HG03066 (cell line): ENCODE results near the gene PCLO.

ENCODE experiments used
- ATAC-seq: cut with Tn5 transposase; IDR thresholded peaks from one replicate; pipeline ENCODE4 v1.9.1; 2021; ENCODE audit warnings: low read depth; ENCODE audit not compliant: unreplicated experiment

PCLO gene

DNA sequence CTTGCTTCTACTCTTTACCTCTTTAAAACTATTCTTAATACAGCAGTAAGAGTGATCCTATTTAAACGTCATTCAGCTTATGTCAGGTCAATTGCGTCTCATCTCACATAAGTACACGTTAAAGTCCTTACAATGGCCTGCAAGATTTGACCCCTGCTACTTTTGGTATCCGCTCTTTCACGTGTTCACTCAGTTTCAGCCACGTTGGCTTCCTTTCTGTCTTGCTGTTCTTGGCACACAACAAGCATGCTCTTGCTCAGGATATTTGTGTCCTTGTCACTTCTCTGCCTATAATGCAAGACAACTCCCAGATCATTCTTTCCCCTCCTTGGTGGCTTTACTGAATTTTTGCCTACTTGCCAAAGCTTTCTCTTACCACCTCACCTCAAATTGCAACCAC lies 296.8 kb downstream of the PCLO start:
- ATAC-seq, result no peak

DNA sequence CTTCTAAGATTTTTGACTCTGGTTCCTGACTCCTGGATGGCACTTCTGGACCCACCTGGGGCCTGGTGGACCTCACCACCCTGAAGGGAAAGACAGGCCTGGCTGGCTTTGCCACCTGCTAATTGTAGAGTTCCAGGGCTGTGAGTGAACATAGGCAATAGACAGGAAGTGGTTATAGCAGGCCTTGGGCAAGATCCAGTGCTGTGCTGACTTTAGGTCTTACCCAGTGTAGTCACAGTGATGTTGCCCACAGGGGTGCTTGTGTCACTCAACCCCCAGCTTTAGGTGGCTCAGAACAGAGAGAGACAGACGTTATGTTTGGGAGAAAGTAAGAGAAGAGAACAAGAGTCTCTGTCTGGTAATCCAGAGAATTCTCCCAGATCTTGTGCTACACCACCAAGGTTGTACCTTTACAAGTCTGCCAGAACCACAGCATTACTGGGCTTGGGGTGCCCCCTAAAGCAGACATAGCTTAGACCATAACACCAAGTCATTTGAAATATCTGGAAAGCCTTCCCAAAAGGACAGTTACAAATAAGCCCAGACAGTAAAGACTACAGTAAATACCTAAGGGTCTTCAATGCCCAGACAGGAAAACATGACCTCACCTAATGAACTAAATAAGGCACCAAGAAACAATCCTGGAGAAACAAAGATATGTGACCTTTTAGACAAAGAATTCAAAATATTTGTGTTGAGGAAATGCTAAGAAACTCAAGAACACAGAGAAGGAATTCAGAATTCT lies 303.4 kb downstream of the PCLO start:
- ATAC-seq, result no peak

DNA sequence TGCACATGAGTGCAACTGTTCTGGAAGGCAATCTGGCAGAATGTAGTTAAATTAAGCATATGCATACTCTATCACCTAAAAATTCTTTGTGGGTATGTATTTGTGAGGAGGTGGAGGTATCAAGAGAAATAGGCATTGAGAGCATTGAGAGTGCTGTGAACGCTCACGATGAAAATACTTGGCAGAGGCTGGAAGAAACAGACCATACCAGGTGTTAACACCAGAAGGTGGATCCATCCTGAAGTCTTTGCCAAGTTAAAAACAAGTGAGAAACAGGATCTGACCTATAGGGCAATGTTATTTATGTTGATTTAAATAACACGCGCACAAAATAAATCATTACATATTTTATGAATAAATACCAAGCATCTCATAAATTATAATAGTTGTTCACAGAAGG lies 311.6 kb downstream of the PCLO start:
- ATAC-seq, result no peak

DNA sequence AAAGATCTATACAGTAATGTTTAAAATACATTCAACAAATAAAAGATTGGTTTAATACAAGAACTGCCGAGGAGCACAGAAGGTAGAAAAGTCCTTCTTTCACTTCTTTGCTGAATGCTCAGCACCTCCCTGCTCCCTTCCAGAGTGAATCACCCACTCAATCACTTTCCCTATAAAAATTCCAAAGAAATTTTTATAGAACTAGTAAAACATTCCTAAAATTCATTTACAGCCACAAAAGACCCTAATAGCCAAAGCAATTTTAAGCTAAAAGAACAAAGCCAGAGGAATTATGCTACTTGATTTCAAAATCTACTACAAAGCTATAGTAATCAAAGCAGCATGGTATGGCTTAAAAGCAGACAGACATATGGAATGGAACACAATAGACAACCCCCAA lies 320.9 kb downstream of the PCLO start:
- ATAC-seq, result no peak

DNA sequence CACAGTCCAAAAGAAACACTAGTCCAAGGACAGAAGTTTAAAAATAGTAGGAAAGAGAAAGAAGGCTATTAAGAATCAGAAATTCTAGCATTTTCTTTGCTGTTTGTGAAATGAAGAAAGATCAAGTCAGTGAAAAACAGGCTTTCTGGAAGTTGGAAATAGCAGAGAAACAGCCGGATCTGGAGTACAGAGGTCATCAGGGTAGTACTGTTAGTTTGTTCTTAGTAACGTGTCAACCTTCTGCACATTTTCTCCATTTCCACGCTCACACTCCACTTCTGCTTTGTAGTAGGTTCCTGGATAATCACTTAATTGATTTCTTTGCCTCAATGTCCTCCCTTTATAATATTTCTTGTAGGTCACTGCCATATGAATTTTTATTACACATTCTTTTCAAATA lies 322.6 kb downstream of the PCLO start:
- ATAC-seq, result no peak

DNA sequence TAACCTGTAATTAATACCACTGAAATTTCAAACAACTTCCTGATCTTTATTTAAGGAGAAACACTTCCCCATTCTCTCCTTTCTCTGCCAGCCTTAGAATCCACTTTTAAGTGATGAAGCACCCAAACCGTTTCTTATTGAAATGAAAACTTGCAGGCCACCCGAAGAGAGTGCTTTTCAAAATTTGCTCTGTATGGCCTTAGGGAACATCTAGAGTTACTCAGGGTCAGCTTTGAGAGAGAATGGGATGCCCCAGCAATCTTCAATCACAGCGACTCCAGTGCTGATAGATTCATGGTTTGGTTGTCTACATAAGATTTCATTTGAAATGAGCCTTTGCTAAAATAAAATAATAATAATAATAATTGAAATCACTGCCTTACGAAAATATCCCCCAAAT lies 323.1 kb downstream of the PCLO start:
- ATAC-seq, result no peak

DNA sequence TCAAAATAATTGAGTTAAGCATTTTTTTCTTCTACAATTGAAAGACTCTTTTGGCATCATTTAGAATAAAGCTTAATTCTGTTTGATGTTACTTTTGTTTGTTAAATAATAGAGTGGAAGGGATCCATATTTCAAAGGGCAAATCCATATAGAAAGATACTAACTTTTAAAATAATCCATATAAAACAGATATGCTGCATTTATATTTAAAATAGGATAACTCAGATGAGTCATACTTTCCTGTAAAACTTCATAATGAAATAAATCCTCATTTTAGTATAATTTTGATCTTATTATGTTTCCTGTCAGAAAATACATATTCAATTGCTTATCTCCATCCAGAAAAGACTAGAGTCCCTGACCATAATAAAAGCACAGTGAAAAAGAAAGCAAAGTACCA lies 323.6 kb downstream of the PCLO start:
- ATAC-seq, result no peak

DNA sequence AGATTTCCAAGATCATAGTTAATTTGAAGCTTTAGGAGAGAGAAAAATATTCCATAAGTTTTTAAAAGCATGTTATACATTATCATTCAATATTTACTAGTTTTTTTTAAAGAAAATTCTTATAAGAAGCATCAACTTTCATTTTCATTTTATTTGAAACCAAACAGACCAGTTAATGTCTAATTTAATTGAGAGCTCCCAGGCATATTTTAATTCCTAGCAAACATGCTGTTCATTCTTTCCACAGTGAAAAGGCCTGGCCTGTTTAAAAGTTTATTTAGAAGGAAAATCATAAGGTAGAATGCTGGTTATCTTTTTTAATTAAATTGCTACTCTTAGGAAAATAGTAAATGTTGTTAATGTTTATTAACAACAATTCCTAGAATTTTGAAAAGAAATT lies 324.4 kb downstream of the PCLO start:
- no peak for ATAC-seq

DNA sequence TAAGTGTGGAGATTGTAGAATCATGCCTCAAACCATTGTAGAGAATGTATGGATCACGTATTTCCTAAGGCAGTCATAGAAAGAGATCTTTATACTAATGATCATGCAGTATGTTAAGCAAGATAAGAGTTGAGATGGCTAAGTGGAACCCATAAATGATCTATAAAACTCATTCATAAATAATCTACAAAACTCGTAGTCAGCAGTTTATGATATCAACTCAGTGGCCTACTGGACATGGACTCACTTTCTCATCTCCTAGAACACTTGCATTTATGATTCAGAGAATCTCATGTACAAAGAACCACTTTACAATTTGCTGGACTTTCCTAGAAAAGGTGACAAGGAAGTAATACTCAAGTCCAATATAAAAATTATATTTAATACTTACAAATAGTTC lies 339.6 kb downstream of the PCLO start:
- no peak for ATAC-seq

DNA sequence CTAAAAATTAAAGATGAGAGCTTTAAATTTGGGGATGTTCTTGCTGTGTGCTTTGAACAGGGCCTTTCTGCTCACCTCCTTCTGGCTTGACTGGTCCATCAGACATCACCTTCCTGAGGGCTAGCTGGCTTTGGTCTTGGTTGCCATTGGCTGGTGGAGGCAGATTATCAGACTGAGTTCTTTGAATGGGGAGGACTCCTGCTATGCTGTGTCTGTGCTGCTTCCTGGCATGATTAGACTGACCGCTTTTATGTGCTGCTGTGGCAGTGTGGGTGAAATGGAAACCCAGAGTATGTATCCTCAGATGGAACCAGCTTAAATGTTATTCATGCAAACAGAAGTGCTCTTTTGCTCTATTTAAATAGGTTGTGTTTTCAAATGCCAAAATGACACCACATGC lies 341.6 kb downstream of the PCLO start:
- no peak for ATAC-seq

DNA sequence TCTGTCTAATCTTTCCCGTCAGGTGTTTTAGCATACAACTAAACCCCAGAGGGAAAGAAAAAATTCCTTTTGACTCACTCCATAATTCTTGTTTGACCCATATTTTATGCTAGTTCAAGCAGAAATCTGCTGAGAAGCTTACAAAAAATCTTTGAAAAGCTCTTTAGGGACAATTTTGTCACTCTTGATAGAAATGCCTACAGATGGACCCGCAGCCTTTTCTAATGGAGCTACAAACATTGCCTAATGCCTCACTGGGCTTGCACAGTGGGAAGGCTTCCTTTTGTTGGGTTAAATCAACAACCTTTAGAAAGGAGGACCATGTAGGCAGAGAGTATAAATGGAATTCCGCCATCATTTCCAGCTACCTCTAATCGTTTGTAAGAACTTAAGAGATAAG lies 344.5 kb downstream of the PCLO start:
- ATAC-seq, result no peak

DNA sequence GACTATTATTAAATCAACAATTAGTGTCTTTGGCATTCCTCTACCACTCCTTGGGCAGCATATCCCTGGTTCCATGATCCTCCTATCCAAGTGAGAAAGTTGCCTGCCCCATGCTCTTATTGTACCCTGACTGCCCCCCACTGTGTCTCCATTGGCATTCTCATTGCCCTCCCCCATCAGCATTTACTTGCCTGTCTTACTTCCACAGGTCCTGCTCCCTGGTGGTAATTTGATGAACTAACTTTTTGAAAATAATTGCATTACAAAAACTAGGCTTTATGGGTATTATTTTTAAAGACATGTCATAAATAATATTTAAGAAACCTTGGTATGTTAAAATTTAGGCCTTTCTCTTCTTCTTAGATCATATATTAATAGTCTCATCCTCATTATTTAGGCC lies 346.4 kb downstream of the PCLO start:
- ATAC-seq, result no peak

DNA sequence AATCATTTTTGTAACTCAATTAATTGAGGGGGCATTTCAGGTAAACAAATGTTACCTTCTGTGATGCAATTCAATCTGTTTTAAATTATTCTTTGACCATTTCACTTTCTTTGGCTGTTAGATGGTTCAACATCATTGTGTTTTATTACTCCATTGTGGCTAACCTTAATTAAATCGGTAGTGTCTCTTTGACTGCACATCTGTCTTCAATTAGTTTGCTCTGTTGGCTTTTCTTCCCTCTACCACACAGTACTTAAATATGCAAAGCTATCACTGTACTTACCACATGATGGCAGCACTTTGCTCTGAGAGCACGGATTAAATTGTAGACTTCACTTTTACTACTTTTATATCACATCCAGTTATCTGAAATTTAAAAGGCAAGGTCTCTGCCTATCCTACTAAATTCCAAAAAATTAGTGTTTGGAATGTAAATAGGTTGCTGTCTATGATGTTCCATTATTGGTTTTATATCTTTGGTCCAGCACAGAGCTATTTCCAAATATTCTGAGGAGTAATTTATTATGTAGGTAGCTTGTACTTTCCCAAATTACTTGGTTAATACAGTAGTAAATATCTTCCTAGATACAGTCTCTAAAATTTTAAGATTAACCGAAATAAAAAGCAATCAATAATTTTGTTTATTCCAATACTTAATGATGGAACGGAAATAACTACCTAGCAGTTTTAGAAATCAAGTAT lies 352.0 kb downstream of the PCLO start:
- ATAC-seq, result peak; percentile 83

DNA sequence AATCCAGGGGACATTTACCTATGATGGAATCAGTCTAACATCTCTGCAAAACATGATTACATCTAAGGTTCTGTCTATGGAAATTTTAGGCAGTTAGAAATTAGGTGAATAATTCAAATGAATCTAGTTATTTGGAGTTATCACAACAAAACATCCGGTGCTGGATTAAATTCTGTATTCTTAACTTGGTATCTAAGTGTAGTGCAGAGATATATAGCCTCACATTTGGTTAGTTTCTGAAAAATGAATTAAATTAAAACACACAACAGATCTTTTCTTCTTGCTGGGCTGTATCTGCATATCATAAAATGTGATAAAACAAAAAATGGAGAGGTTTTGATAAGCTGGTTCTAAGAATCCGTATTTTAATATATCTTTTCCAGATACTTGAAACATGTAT lies 354.1 kb downstream of the PCLO start:
- ATAC-seq, result no peak

DNA sequence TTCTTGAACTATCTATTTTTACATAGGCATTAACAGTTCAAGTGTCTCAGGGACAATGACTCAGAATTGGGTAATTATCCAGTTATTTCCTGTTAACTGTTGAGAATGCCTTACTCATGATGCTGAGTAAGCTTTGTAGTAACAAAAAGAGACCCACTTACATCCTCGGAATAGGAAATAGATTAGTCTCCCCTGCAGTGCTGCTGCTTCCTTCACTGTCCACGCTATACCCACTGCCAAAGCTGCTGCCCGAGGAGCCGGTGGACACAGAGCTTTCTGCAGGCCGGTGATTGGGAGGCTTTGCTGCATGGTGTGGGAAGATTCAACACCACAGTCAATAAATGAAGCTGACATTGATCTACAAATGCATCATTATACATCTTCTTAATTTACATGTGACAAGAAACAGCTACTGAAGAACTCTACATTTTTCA lies 357.1 kb downstream of the PCLO start:
- ATAC-seq, result no peak

DNA sequence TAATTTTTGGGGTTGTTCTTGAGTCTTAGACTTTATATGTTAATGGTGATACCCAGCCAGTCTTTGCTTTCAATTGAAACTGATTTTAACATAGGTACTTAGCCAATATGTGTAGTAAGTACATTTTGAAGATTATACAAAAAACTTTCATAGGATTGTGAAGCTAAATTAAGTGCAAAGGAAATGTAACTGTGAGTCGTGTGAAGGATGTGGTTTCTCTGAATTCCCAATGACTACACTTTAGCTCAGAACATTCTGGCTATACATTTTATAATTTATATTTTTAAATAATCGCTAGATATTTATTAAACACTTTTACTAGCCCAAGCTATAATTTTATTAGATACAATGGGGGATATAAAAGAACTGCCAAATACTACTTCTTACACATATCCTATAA lies 359.3 kb downstream of the PCLO start:
- no peak for ATAC-seq

DNA sequence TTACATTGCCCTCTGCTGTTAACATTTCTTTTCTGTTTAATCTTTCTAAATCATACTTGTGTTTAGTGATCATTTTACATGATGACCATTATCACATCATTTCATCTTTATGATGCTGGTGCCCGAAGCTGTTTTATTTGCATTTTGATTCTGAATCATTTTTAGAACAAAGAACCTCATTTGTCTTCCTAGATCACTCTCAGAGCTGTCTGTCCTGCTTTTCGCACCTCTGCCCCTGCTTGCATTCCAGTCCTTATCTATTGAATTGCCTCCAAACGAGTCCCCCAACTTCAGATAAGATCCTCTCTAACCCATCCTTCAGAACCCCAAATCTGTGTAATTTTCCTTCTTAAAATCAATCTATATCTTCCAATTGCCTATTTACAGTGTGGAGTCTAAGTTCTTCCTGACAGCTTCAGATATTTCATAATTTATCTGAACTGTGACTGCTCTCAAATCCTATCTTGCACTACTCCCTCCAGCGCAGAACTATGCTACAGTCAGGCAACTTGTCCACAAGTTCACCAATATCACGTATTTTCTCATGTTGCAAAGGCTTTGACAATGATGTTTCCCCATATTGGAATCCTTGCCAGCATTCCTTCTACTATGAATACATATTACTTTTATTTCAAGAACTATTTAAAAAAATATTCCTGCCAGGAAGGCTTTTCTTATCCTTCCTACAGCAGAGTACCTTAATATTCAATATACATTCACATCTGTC lies 372.6 kb downstream of the PCLO start:
- no peak for ATAC-seq

DNA sequence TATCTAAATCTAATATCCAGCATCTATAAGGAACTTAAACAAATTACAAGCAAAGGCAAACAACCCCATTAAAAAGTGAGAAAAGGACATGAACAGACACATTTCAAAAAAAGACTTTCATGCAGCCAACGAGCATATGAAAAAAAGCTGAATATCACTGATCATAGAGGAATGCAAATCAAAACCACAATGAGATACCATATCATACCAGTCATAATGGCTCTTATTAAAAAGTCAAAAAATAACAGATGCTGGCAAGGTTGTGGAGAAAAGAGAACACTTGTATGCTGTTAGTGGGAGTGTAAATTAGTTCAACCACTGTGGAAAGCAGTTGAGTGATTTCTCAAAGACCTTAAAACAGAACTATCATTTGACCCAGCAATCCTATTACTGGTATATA lies 384.7 kb downstream of the PCLO start:
- ATAC-seq, result no peak

DNA sequence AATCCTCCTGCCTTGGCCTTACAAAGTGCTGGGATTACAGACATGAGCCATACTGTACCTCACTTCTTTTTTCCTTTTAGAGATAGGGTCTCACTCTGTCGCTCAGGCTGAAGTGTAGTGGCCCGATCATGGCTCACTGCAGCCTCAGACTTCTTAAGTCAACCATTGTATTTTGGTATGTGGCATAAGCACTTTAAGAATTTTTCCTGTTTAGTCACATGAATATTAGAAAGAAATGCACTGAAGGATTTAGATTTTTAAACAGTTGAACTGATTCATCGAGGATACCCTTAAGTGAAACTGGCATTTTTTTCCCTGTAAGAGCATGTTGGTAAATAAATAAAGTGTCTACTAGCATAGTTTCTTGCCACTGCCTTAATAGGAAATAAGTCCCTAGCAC lies 399.8 kb downstream of the PCLO start:
- ATAC-seq, result no peak

DNA sequence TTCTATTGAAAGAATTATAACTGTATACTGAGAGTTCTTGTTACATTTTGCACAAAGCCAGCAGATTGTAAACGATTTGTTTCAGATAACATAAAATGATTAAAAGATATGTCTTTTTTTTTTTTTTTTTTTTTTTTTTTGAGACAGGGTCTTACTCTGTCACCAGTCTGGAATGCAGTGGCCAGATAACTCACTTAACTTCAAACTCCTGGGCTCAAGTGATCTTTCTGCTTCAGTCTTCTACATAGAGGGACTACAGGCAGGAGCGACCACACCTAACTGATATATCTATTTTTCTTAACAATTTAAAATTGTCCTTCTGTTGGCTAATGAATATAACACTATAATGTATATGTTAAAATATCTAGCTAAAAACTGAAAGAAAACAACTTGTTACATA lies 401.9 kb downstream of the PCLO start:
- no peak for ATAC-seq

DNA sequence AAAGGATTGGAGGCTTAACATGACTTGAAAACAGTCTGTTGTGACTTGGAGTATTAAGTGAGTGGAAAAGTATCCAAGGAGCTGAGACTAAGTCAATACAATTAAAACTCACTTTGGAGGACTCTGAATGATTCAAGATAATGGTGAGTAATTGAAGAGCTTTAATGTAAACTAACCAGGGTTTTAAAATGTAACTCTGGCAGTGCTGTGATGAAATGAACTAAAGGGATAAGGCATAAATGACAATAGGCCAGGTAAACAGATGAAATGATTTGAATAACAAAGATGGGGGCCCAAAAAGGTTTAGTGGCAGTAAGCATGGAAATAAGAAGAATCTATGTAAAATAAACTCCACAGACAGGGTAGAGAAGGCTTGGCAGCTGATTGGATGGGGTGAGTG lies 402.6 kb downstream of the PCLO start:
- ATAC-seq, result no peak
